Measurements from ENCODE around the gene DCDC2B.
"Not testable (repeated sequence)": the region's sequence is repeated elsewhere in the genome, so short reads cannot be mapped to it uniquely, and the experiment has no call there.

DCDC2B gene

DNA sequence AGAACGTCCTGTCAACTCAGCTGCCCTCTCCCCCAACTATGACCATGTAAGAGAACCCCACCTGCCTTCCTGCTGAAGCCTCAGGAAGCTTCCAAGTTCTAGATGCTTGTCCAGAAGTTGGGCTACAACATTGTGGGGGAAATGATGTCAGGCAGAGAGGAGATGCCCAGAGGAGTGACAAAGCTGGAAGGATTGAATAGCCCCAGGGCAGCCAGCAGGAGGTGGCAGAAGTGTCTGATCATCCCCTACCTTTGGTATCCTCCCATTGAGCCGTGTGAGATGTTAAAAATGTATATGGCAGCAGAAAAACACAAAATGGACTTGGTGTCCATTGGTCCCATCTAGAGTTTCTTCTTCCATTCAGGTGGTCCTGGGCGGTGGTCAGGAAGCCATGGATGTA is 19.9 kb downstream of the DCDC2B start:
- no peak for DNase-seq

DNA sequence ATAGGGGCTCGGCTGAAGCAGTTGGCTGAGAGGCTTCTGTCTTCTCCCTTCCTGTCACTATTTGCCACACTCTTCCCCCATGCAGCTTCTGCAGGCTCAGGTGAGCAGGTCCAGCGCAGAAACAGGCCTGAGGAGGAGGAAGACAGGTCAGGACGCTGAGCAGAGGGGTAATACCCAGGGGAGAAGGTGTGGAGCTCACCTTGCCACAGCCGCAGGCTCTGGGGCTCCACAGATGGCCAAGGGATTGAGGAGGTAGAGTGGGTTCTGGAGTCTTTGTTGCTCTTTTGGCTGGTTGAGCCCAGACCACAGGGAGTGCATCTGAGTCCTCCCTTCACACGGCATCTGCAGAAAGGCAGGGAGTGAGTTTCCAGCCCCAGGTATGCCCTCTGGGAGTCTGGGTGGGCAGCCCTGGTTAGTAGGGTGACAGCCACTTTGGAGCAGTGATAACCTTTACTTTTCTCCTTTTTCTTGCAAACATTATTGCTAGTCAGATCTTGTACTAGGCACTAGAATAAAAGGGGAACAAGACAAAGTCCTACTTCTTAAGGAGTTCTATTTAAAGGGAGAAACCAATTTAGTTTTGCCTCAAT is 23.0 kb downstream of the DCDC2B start:
- no peak for DNase-seq

DNA sequence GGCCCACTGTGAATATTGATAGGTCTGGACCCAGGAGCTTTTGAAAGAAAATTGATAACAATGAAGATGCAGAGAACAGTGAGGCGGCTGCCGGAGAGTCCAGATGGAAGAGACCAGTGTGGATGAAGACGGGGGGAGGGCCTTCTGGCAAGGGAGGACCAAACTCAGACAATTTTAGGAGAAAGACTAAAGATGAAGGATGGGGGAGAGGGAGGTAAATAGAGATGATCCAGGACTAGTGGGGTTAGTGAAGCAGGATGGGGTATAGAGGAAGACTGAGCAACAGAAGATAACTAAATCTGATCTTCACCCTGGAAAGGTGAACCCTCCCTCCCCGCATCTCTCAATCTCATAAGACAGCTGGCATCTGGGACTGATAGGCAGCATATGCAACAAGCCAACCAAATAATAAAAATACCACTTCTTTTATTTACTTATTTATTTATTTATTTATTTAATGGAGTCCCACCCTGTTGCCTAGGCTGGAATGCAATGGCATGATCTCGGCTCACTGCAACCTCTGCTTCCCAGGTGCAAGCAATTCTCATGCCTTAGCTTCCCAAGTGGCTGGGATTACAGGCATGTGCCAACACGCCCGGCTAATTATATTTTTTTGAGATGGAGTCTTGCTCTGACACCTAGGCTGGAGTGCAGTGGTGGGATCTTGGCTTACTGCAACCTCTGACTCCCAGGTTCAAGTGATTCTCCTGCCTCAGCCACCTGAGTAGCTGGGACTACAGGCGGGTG is 23.8 kb downstream of the DCDC2B start:
- no peak for DNase-seq

DNA sequence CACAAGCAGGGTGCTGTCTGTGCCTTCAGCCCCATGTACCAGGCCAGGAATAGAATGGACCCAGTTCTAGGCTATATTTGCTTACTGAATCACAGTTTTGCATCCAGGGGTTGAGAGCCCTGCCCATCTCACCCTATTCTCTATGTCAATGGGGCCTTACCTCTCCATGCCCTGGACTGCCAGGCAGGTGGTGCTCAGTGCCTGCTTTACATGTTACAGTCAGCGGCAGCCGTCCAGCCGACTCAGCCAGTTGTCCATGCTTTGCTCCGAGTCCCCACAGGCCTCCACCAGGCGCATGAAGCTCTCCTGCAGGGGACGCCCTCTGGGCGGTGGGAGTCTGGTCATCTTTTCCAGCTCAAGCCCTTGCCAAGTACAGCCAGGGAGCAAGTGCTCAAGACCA is 25.9 kb downstream of the DCDC2B start:
- no peak for DNase-seq

DNA sequence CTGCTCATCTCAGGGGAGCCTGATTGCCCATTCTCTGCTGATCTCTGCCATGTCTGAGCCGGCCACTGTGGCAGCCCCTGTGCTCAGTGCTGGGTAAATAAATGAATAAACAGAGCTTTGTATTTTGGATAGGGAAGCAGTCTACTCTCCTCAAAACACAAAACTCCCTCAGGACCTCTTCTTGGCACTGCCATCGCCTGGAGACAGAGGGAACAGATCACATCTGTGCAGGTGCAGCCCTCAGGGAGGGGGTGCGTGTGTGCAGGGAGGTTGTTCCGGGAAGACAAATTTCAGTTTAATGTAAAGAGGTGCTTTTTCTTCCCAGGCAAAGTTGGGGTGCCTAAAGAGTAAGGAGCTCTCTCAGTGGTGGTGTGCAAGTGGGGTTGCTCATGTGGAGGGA is 30.4 kb downstream of the DCDC2B start:
- no peak for DNase-seq

DNA sequence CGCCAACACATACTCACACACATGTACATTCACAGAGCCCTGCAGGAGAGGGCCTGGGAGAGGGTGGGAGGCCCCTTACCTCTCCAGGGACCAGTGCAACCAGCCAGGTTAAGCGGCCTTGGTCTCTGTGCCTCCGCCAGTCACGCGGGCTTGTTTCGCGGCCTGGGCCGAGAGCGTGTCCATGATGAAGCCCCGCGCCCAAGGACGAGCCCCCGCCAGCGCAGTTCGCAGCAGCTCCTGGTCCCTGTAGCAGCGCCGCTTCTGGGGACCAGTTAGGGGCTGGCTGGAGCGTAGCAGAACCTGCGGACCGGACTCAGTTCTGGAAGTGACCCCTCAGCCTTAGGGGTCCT is 30.9 kb downstream of the DCDC2B start:
- no peak for DNase-seq

DNA sequence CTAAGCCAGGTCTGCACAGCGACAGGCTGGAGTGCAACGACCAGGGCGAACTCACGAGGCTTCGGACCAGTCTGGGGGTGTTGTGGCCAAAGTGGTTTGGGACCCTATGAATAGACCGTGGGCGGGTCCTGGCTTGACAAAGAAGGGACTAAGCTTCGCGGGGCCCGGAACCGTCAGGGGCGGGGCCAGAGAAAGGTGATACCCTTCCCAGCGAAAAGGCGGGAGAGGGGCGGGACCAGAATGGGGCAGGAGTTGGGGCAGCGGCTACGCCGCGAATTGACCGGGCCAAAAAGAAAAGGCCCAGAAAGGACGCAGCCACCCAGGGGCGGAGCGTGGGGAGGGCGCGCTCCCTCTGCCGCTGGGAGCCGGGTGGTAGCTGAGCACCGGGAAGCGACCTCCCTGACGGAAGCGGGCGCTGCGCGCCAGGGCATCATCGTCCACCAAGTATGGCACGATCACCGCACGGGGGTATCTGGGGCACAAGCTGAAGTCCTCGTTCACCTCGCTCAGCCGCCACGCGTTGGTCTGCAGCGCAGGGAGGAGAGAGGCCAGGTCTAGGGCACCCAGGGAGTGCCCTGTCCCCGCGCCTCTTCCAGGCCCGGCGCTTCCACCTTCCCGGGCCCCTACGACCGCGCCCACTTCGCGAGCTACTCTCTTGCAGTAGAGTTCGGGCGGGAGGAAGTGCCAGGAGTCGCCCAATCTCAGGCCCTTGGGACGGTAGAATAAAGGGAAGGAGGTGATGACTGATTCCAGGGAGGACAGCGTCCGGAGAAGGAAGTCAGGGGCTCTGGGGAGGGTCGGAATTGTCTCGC is 31.5 kb downstream of the DCDC2B start:
- DNase-seq = peak; percentile 32

DNA sequence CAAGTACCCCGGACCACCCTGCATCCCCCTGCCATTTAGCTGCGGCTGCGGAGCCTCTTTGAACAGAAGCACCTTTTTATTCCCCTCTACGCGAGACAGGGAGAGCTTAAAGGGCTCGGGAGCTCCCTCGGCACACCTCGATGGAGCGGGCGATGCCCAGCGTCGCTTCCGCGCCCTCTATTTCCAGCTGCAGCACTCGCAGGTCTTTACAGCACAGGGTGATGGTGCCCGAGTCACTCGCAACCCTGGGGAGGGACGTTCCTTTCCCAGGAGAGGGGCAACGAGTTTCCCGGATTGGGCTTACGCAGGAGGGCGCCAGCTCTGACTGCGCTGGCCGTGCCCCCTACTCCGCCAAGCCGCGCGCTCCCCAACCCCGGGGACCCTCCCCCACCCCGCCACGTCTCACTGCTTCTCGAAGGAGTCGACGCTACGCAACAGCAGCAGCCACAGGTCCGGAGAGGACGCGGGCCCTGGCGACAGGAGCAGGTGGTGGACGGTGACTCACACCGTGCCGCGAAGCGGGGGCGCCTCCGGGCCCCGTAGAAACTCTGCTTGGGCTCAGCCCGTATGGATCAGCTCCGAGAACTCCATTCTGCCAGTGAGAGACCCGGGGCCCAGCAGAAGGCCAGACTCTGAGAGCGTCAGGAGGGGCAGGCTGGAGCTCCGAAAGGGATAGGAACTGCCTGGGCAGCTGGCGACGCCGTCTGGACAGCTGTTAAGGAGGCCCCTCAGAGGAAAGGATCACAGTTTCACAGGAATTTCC is 32.3 kb downstream of the DCDC2B start:
- peak; percentile 32 for DNase-seq

DNA sequence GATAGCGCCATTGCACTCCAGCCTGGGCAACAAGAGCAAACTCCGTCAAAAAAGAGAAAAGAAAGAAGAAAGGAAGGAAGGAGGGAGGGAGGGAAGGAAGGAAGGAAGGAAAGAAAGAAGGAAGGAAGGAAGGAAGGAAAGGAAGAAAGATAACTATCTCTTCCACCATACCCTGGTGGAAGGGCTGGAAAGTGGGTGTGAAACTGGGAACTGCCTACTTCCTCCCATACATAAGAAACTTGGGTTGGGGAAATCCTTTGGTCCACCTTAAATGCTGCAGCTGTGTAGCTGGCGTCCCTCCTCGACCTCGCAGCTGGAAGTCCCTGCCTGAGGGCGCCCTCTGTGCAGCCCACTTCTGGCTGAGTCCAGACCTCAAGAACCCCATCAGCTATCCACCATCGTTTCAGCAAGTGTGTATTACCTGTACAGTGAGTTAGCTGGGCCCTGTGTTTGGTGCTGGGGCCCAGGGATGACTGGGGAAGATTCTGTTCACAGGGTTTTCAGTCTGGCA is 33.5 kb downstream of the DCDC2B start:
- DNase-seq = no peak

DNA sequence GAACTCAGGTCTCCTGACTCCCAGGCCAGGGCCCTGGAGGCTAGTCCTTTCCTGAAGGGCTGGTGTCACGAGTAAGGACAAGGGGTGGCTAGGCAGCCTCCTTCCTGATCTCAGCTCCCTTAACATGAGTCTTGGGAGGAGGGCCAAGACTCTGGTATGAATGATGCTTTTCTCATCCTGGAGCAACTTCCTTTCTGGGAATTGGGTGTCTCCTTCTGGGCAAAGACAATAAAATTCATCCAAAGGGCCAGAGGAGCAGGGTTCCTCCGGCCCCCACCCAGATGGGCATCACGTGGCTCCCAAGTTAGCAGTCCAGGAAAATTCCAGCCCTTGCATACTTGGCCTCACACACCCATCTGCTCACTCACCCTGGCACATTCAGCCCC is 38.0 kb downstream of the DCDC2B start, which contains the start of gene FAM167B:
FAM167B (plus strand) TSS at position 335 of the 386 bp plus-strand sequence. CDS start 200 bp downstream, outside the sequence.
- peak; percentile 73 for DNase-seq

DNA sequence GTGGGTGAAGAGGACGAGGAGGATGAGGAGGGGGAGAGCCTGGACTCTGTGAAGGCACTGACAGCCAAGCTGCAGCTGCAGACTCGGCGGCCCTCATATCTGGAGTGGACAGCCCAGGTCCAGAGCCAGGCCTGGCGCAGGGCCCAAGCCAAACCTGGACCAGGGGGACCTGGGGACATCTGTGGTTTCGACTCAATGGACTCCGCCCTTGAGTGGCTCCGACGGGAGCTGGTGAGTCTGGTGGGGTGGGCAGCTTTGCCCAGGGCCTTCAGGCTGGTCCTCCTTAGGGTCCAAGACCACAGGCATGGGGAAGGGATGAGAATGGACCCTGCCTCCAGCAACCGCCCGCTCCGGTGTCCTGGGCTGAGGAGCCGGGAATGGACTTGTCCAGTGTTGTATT is 38.6 kb downstream of the DCDC2B start:
- DNase-seq = no peak

DNA sequence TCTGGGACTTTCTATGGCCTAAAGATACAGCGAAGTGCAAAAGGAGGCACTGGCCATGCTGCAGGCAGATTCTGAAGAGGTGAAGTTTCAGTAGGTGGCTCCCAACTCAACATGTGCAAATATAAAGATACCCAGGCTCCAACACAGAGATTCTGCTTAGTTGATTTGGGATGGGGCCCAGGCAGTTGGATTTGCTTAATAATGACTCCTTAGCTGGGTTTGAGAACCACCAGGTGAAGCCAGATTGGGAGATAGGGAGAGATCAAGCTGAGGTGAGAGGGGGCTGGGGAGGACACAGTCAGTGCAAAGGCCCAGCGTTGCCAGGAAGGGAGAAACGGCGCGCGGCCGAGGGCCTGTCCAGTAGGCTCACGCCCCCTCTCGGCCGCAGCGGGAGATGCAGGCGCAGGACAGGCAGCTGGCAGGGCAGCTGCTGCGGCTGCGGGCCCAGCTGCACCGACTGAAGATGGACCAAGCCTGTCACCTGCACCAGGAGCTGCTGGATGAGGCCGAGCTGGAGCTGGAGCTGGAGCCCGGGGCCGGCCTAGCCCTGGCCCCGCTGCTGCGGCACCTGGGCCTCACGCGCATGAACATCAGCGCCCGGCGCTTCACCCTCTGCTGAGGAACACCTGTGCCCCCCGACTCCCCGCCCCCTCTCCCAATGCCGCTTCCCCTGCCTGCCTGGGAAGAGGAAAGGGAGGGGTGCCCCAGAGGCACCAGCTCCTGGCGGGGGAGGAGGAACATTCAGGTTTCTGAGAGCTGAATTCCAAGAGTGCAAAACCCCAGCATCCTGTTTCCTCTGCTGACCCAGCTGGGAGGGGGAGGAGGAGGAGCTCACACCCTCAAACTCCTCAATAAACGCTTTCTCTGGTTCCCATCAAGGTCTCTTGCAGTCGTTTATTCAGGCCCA is 39.3 kb downstream of the DCDC2B start:
- peak; percentile 51 for DNase-seq

DNA sequence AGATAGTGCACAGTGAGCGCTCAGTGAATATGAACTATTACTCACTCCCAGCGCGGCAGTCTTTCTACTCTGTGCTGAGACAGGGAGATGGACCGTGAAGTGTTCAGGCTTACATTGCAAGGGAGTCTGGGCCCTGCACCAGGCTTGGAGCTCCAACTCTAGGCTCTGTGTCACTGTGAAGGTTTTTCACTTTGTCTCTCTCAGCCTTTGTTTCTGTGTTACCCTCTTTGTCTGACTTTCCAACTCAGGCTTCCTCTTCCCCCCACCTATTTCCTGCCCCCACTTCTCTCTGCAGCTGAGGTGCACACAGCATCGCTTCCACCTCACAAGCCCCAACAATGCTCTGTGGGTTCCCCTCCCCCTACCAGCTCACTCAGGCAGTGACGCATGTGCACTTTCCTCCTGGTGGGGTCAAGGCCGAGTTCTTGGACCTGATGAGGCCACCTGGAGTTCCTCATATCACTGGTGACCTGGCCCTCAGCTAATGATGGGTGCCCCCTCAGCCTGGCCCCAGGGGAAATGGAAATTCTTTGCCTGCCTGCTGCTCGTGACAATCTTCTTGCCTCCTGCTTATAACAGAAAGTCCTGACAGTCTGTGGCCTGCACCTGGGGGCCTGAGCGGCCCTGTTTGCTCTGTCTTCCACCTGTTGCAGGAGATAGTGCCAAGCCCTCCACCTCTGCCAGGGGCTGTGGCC is 41.1 kb downstream of the DCDC2B start:
- peak; percentile 24 for DNase-seq

DNA sequence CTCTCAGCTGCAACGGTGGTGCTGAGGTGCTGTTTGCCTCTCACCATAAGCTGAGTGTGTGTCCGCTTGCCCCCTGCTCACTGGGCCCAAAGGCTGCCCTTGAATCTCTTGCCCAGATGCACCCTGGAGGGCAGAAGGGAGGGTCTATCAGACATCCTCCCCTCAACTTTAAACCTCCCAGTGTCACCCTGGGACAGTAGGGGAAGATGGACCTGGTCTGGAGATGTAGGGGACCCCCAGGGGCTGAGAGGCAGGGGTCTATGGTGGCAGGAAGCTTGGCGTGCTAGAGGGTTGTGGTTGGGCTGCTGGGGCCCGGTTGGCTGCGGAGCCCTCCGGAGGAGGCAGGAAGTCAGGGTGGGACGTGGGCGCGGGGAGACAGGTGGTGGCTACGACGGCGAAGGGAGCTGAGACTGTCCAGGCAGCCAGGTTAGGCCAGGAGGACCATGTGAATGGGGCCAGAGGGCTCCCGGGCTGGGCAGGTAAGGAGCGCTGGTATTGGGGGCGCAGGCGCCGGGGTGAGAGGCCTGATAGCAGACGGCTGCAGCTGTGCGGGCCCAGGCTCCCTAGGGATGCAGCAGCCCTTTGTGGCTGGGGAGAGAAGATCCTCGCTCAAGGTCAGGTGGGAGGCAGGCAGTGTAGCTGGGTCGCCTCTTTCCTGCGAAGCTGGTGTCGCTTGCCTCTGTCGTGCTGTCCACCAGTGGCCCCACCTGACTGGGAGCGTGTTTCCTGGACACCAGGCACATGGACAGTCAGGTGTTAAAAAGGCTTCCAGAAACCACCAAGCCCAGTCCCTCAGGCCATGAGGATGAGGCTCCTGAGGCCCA is 42.2 kb downstream of the DCDC2B start, which contains the start of gene LCK:
LCK (plus strand) TSS at position 373 of the 824 bp plus-strand sequence. CDS start 23,065 bp downstream, outside the sequence.
- no peak for DNase-seq

DNA sequence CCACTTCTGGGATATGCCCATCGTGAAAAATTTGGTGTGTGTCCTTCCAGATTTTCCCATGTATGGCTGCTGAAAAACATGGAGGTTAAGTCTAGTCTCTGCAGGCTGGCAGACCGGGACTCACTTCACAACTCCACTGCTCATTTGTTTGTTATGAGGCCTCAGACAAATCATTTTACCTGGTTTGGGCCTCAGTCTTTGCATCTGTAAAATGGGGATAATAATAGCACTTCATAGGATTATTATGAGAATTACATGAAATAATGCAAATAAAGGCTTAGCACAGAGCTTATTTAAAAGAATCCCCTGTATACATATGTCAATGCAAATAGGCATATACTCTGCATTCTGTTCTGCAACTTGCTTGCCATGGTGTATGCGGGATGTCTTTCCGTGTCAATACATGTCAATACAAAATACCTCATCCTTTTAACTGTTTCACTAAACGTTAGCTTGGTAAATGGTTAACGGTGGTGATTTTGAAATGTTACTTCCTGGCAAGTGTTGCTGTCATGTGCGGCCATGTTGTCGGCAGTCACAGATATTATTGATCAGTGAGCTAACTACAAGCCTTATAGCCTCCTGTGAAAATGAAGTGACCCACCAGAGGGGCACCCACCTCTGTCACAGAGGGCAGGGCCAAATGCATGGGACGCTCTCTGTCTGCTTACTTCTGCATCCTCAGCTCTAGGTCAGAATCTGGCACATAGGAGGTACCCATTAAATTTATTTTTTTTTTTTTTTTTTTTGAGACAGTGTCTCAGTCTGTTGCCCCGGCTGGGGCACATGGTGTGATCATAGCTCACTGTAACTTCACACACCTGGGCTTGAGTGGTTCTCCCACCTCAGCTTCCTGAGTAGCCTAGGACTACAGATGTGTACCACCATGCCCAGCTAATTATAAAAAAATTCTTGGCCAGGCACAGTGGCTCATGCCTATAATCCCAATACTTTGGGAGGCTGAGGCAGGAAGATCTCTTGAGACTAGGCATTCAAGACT is 46.5 kb downstream of the DCDC2B start:
- no peak for DNase-seq

DNA sequence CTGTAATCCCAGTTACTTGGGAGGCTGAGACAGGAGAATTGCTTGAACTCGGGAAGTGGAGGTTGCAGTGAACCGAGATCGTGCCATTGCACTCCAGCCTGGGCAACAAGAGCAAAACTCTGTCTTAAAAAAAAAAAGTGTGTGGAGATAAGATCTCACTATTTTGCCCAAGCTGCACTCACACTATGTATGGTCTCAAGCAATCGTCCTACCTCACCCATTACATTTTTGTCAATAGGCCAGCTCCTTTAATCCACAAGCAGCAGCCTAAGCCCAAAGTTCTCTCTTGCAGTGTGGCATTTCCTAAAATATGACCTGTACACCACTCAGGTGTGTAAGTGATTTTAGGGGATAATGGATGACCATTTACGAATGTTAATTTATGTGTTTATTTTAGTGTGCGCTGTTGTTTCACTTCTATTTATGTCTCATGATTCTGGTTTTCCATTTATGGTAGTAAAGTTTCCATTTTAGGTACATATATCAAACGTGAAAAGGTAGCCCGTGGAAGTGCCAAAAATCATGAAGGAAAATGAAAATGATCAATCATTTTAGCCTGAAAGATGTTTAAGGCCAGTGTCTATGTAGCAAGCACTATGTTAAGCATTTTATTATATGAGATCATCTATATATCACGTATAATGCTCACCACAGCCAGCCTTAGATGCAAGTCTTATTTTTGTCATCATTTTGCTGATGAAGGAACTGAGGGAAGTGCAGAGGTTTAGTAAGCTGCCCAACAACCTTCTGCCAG is 47.8 kb downstream of the DCDC2B start:
- DNase-seq = no peak

DNA sequence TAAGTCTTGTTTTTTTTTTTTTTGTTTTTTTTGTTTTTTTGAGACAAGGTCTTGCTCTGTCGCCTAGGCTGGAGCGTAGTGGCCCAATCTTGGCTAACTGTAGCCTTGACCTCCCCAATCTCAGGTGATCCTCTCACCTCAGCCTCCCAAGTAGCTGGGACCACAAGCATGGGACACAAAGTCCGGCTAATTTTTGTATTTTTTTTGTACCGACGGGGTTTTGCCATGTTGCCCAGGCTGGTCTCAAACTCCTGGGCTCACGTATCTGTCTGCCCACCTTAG is 48.3 kb downstream of the DCDC2B start:
- DNase-seq = no peak

DNA sequence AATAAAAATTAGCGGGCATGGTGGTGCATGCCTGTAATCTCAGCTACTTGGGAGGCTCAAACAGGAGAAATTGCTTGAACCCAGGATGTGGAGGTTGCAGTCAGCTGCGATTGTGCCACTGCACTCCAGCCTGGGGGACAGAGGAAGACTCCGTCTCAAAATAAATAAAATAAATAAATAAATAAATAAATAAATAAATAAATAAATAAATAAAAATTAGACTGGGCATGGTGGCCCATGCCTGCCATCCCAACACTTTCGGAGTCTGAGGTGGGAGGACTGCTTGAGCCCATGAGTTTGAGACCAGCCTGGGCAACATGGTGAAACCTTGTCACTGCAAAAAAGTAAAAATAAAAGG is 54.3 kb downstream of the DCDC2B start:
- DNase-seq = not testable (repeated sequence)
